Thyroid gland (tissue), 4 donors: ENCODE data around the gene TMPRSS4.

ENCODE experiments used
- CTCF ChIP-seq, 6 experiments: fragments of 200-600 bp in 3 of 6; fragments of 450-650 bp in 3 of 6; sonication (generic) in 3 of 6; IDR thresholded peaks; one replicate each; pipeline ENCODE4 v1.5.1; 2016 to 2019; ENCODE audit warnings: antibody characterized with exemption in 6 of 6, mild to moderate bottlenecking in 2 of 6, inconsistent platforms in 1 of 6, moderate library complexity in 1 of 6
- POLR2A ChIP-seq, 2 donors: fragments of 450-650 bp; IDR thresholded peaks; one replicate each; pipeline ENCODE4 v1.6.1; 2017; ENCODE audit warnings: antibody characterized with exemption in 2 of 2, mild to moderate bottlenecking in 2 of 2, moderate library complexity in 1 of 2

- TF ChIP-seq POLR2A (IDR thresholded peaks at IDR 0.05) (no peak), CTCF (IDR thresholded peaks at IDR 0.05) (no peak)
Observed at GRCh38 chr11:118109231-118109630, 32.4 kb downstream of the TMPRSS4 start.
